Body of pancreas (tissue), 4 donors: ENCODE results near the gene MUC5AC.

Experiments
- POLR2A ChIP-seq, 3 donors: fragments of 450-650 bp; IDR thresholded peaks; one replicate each; pipeline ENCODE4 v1.6.1; 2016; ENCODE audit warnings: antibody characterized with exemption in 3 of 3, mild to moderate bottlenecking in 2 of 3
- TF ChIP-seq, protein P1 (sequence below), 7 experiments: fragments of 450-650 bp in 4 of 7; fragments of 200-600 bp in 3 of 7; sonication (generic) in 3 of 7; IDR thresholded peaks; one replicate each; pipeline ENCODE4 v1.5.1; 2016 to 2019; ENCODE audit warnings: antibody characterized with exemption in 7 of 7

DNA sequence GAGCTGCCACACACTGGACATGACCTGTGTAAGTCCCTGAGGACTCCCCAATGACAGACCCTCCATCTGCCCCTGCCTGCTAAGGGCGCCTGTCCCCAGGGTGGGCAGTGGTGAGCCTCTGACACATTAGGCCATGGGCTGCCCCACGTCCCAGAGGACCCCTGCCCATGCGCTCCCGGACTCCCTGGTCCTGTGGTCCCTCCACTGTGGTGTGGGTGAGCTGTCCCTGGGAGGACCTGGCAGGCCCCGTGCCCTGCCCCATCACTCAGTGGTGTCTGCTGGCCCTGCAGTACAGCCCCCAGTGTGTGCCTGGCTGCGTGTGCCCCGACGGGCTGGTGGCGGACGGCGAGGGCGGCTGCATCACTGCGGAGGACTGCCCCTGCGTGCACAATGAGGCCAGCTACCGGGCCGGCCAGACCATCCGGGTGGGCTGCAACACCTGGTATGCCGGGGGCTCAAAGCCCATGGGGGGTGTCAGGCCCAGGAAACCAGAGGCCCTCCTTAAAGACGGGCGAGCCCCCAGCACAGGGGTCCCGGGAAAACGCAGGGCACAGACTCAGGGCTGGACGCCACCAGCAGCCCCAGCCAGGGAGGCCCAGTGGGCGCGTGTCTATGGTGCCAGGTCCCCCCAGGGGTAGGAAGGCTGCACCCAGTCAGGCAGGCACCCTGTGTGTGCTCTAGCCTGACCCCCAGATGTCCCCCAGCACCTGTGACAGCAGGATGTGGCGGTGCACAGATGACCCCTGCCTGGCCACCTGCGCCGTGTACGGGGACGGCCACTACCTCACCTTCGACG, 18.7 kb downstream of the MUC5AC start:
- TF ChIP-seq, protein P1, sequence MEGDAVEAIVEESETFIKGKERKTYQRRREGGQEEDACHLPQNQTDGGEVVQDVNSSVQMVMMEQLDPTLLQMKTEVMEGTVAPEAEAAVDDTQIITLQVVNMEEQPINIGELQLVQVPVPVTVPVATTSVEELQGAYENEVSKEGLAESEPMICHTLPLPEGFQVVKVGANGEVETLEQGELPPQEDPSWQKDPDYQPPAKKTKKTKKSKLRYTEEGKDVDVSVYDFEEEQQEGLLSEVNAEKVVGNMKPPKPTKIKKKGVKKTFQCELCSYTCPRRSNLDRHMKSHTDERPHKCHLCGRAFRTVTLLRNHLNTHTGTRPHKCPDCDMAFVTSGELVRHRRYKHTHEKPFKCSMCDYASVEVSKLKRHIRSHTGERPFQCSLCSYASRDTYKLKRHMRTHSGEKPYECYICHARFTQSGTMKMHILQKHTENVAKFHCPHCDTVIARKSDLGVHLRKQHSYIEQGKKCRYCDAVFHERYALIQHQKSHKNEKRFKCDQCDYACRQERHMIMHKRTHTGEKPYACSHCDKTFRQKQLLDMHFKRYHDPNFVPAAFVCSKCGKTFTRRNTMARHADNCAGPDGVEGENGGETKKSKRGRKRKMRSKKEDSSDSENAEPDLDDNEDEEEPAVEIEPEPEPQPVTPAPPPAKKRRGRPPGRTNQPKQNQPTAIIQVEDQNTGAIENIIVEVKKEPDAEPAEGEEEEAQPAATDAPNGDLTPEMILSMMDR (IDR thresholded peaks at IDR 0.05), result no peak
- no peak for TF ChIP-seq POLR2A (IDR thresholded peaks at IDR 0.05)
